Body of pancreas (tissue), 4 donors: ENCODE results near the gene IGIP. TPM values are rescaled to one million over a fixed set of nuclear protein-coding genes. Genes with fewer than 3 reads are reported as not detected.

Source experiments
- ATAC-seq: fragments of 150-250 bp; one replicate; pipeline ENCODE4 v1.9.1; 2016
- DNase-seq, 4 donors: peaks; one replicate each; pipeline ENCODE4 v3.0.0-alpha.2; 2019
- H3K27ac ChIP-seq, 4 donors: fragments of 200-600 bp; sonication (generic); 1 replicate in 3 of 4; 2 replicates in 1 of 4; pipeline versions ENCODE4 v1.5.1 to v1.6.1; 2016 to 2019; ENCODE audit warnings: mild to moderate bottlenecking in 1 of 4, mixed read lengths in 1 of 4, moderate library complexity in 1 of 4
- H3K27me3 ChIP-seq, 2 donors: fragments of 200-600 bp; sonication (generic); one replicate each; pipeline ENCODE4 v1.6.0; 2016; ENCODE audit warnings: mild to moderate bottlenecking in 1 of 2
- H3K36me3 ChIP-seq, 2 donors: fragments of 200-600 bp; sonication (generic); replicated peaks in 1 of 2; 2 replicates each; pipeline ENCODE4 v1.5.1; 2016; ENCODE audit warnings: low read depth in 2 of 2; ENCODE audit not compliant: insufficient read depth in 1 of 2
- H3K4me1 ChIP-seq: fragments of 200-600 bp; sonication (generic); one replicate; pipeline ENCODE4 v1.6.0; 2016
- H3K4me3 ChIP-seq, 2 donors: fragments of 200-600 bp; sonication (generic); 1 replicate in 1 of 2; 2 replicates in 1 of 2; pipeline ENCODE4 v1.5.1; 2016 to 2019
- H3K9me3 ChIP-seq, 3 donors: fragments of 200-600 bp; sonication (generic); 1 replicate in 2 of 3; 2 replicates in 1 of 3; pipeline ENCODE4 v1.5.1; 2016
- CTCF ChIP-seq, 7 experiments: fragments of 450-650 bp in 4 of 7; fragments of 200-600 bp in 3 of 7; sonication (generic) in 3 of 7; IDR thresholded peaks; one replicate each; pipeline ENCODE4 v1.5.1; 2016 to 2019; ENCODE audit warnings: antibody characterized with exemption in 7 of 7
- POLR2A ChIP-seq, 3 donors: fragments of 450-650 bp; IDR thresholded peaks; one replicate each; pipeline ENCODE4 v1.6.1; 2016; ENCODE audit warnings: antibody characterized with exemption in 3 of 3, mild to moderate bottlenecking in 2 of 3
- WGBS, 2 donors: methylation state at CpG; one replicate each; pipeline ENCODE4 v1.1.5; 2017; 5-methylcytosine and 5-hydroxymethylcytosine counted together
- intact Hi-C: fragments of 100-400 bp; cut with DNase I; formaldehyde crosslinking; loops from one replicate; pipeline ENCODE4 v1.15.1; 2023
- total RNA-seq, 2 donors: library from RNA; depleted of rRNA; stranded (reverse); fragments of >200 nt; gene quantifications; one replicate each; pipeline ENCODE4 v1.1.0, GENCODE V29; 2016

Gene IGIP
- total RNA-seq, 2 donors from 2014 or later: 6.3 to 16.6 TPM

GRCh38 chr5:140157032-140157781 lies 31.5 kb downstream of the IGIP start:
- Histone ChIP-seq H3K4me1 (peaks cover 11% of the 10 kb centered on the region), H3K36me3 (no peaks in the 10 kb centered on the region), H3K27me3 (no peaks in the 10 kb centered on the region), H3K27ac (peak overlapping the region; percentile 45 to 64 (median 61)), H3K9me3 (no peaks in the 10 kb centered on the region), H3K4me3 (no peak overlapping the region)
- TF ChIP-seq CTCF (IDR thresholded peaks at IDR 0.05): peak; percentile 81 to 97 (median 95)
- no peak for TF ChIP-seq POLR2A (IDR thresholded peaks at IDR 0.05)
- DNase-seq: peak; percentile 90 to 92 (median 90)
- intact Hi-C loops: loop anchor here (5.0 kb wide), 1 partner anchor 80 kb away; no protein-coding TSS in a partner anchor
- peak; percentile 95 for ATAC-seq
- 3 to 9% methylated on average over 14 to 27 of the region's 30 CpGs for WGBS, 2 donors

GRCh38 chr5:140159014-140159927 lies 33.5 kb downstream of the IGIP start:
- H3K4me1 ChIP-seq: peaks cover 24% of the 10 kb centered on the region
- H3K27me3 ChIP-seq: no peaks in the 10 kb centered on the region
- H3K27ac ChIP-seq: peak overlapping the region in 1 of 4 donors; percentile 11
- DNase-seq (no peak), ATAC-seq (no peak)
- no peaks in the 10 kb centered on the region for H3K36me3 ChIP-seq
- H3K9me3 ChIP-seq: no peaks in the 10 kb centered on the region
- no peak overlapping the region for H3K4me3 ChIP-seq
- 79 to 85% methylated on average over 7 of the region's 7 CpGs for WGBS, 2 donors
- intact Hi-C loops: loop anchor here (5.0 kb wide), 1 partner anchor 82 kb away; no protein-coding TSS in a partner anchor
- TF ChIP-seq POLR2A (IDR thresholded peaks at IDR 0.05) (no peak), CTCF (IDR thresholded peaks at IDR 0.05) (no peak)

GRCh38 chr5:140162275-140162674 lies 36.5 kb downstream of the IGIP start:
- Histone ChIP-seq H3K4me1 (peaks cover 39% of the 10 kb centered on the region), H3K9me3 (no peaks in the 10 kb centered on the region), H3K27ac (no peak overlapping the region), H3K36me3 (no peaks in the 10 kb centered on the region), H3K27me3 (no peaks in the 10 kb centered on the region), H3K4me3 (no peak overlapping the region)
- intact Hi-C loops: no loop called here
- ATAC-seq: no peak
- no peak for DNase-seq
- 89 to 90% methylated on average over 5 of the region's 5 CpGs for WGBS, 2 donors
- TF ChIP-seq CTCF (IDR thresholded peaks at IDR 0.05) (no peak), POLR2A (IDR thresholded peaks at IDR 0.05) (no peak)

GRCh38 chr5:140162781-140163180 lies 37.0 kb downstream of the IGIP start:
- DNase-seq (no peak), ATAC-seq (no peak)
- TF ChIP-seq POLR2A (IDR thresholded peaks at IDR 0.05): no peak
- no peak for TF ChIP-seq CTCF (IDR thresholded peaks at IDR 0.05)
- 56 to 74% methylated on average over 5 of the region's 5 CpGs for WGBS, 2 donors
- intact Hi-C loops: no loop called here
- Histone ChIP-seq H3K27ac (peak overlapping the region in 1 of 4 donors; percentile 26), H3K4me3 (no peak overlapping the region), H3K9me3 (no peaks in the 10 kb centered on the region), H3K36me3 (no peaks in the 10 kb centered on the region), H3K4me1 (peaks cover 39% of the 10 kb centered on the region), H3K27me3 (no peaks in the 10 kb centered on the region)
